Astrocyte (in vitro differentiated cells and primary cell): ENCODE results near the gene C1QL4. TPM values are rescaled to one million over a fixed set of nuclear protein-coding genes. Genes with fewer than 3 reads are reported as not detected.

ENCODE experiments used
- DNase-seq: peaks from one replicate; pipeline ENCODE4 v3.0.0-alpha.2; 2010; ENCODE audit warnings: low read depth
- FAIRE-seq: peaks from 2 replicates; lab custom pipeline; 2011; peaks lifted over from hg19 to GRCh38; lab: Jason Lieb, UNC
- H2AFZ ChIP-seq: 2 replicates; pipeline ENCODE4 v1.6.0; 2012; ENCODE audit warnings: low read depth, low read length, inconsistent platforms
- H3K27ac ChIP-seq: 2 replicates; pipeline ENCODE4 v1.5.1; 2011; ENCODE audit warnings: low read depth, low read length, inconsistent platforms
- H3K27me3 ChIP-seq: 2 replicates; pipeline ENCODE4 v1.6.0; 2011; ENCODE audit warnings: low read length, inconsistent platforms; ENCODE audit not compliant: insufficient read depth
- H3K36me3 ChIP-seq: 2 replicates; pipeline ENCODE4 v1.5.1; 2011; ENCODE audit warnings: low read length, inconsistent platforms; ENCODE audit not compliant: insufficient read depth
- H3K4me1 ChIP-seq: 2 replicates; pipeline ENCODE4 v1.5.1; 2011; ENCODE audit warnings: low read length, inconsistent platforms; ENCODE audit not compliant: insufficient read depth
- H3K4me2 ChIP-seq: 2 replicates; pipeline ENCODE4 v1.6.0; 2012; ENCODE audit warnings: low read length, inconsistent platforms
- H3K4me3 ChIP-seq: 2 replicates; pipeline ENCODE4 v1.5.1; 2011; ENCODE audit warnings: low read depth, mild to moderate bottlenecking, low read length, inconsistent platforms; ENCODE audit not compliant: insufficient read depth
- H3K79me2 ChIP-seq: 2 replicates; pipeline ENCODE4 v1.6.0; 2012; ENCODE audit warnings: mild to moderate bottlenecking, low read length, inconsistent platforms; ENCODE audit not compliant: insufficient read depth
- H3K9ac ChIP-seq: 2 replicates; pipeline ENCODE4 v1.6.0; 2012; ENCODE audit warnings: mild to moderate bottlenecking, low read length, inconsistent platforms
- H3K9me3 ChIP-seq: 2 replicates; pipeline ENCODE4 v1.5.1; 2012; ENCODE audit warnings: low read depth, mild to moderate bottlenecking, low read length, inconsistent platforms; ENCODE audit not compliant: insufficient read depth
- H4K20me1 ChIP-seq: 2 replicates; pipeline ENCODE4 v1.6.0; 2012; ENCODE audit warnings: low read length, inconsistent platforms; ENCODE audit not compliant: insufficient read depth
- H3K27ac Mint-ChIP-seq: one replicate; pipeline ENCODE4 v1.8.0; 2021; ENCODE audit warnings: mild to moderate bottlenecking, mixed read lengths; ENCODE audit not compliant: unreplicated experiment
- H3K27me3 Mint-ChIP-seq: one replicate; pipeline ENCODE4 v1.8.0; 2021; ENCODE audit warnings: low read depth, mixed read lengths; ENCODE audit not compliant: unreplicated experiment
- H3K36me3 Mint-ChIP-seq: one replicate; pipeline ENCODE4 v1.8.0; 2021; ENCODE audit warnings: low read depth, mixed read lengths; ENCODE audit not compliant: unreplicated experiment
- H3K4me1 Mint-ChIP-seq: one replicate; pipeline ENCODE4 v1.8.0; 2021; ENCODE audit warnings: low read depth, mixed read lengths; ENCODE audit not compliant: unreplicated experiment
- H3K4me3 Mint-ChIP-seq: one replicate; pipeline ENCODE4 v1.8.0; 2021; ENCODE audit warnings: mild to moderate bottlenecking, moderate library complexity, mixed read lengths; ENCODE audit not compliant: unreplicated experiment
- H3K9me3 Mint-ChIP-seq: one replicate; pipeline ENCODE4 v1.8.0; 2021; ENCODE audit warnings: mild to moderate bottlenecking, mixed read lengths; ENCODE audit not compliant: unreplicated experiment
- CTCF ChIP-seq: IDR thresholded peaks from 2 replicates; pipeline ENCODE4 v1.5.1; 2011; ENCODE audit warnings: low read depth, mild to moderate bottlenecking, inconsistent platforms, low read length, moderate library complexity; ENCODE audit not compliant: insufficient read depth
- EZH2 ChIP-seq: IDR thresholded peaks from 2 replicates; pipeline ENCODE4 v1.6.1; 2012; ENCODE audit warnings: mild to moderate bottlenecking, low read length, inconsistent platforms; ENCODE audit not compliant: insufficient read depth
- total RNA-seq: library from RNA; stranded (reverse); gene quantifications from 2 replicates; pipeline ENCODE4 v1.2.1, GENCODE V29; 2021

The C1QL4 gene
- total RNA-seq, 1 donor from 2014 or later = 0.09 TPM

- peak; percentile 42 for TF ChIP-seq EZH2
- peak; percentile 46 for TF ChIP-seq CTCF
- Mint-ChIP-seq H3K4me3 (no peak overlapping the region), H3K27me3 (peaks cover 71% of the 10 kb centered on the region), H3K4me1 (no peaks in the 10 kb centered on the region), H3K36me3 (no peaks in the 10 kb centered on the region), H3K9me3 (peaks cover 2% of the 10 kb centered on the region), H3K27ac (no peak overlapping the region)
- Histone ChIP-seq H3K4me2 (peak overlapping the region; percentile 67), H3K9ac (no peak overlapping the region), H3K9me3 (no peaks in the 10 kb centered on the region), H3K27me3 (peaks cover 47% of the 10 kb centered on the region), H3K4me1 (peaks cover 2% of the 10 kb centered on the region), H3K36me3 (no peaks in the 10 kb centered on the region), H3K27ac (no peak overlapping the region), H3K79me2 (no peaks in the 10 kb centered on the region), H3K4me3 (no peak overlapping the region), H2AFZ (no peak overlapping the region), H4K20me1 (no peaks in the 10 kb centered on the region)
- FAIRE-seq (no peak), DNase-seq (no peak)
These were observed 40.8 kb downstream of the C1QL4 start for GRCh38 chr12:49296034-49296835.

GRCh38 chr12:49295082-49295936, 41.7 kb downstream of the C1QL4 start, which contains the start of gene PRPH:
PRPH (plus strand) TSS chr12:49295147; CDS start chr12:49295201, 54 bp downstream.
- Histone ChIP-seq H3K9me3 (no peaks in the 10 kb centered on the region), H3K36me3 (no peaks in the 10 kb centered on the region), H3K4me3 (no peak within 1 kb of the TSS), H3K27me3 (peaks cover 47% of the 10 kb centered on the region), H3K4me1 (peaks cover 2% of the 10 kb centered on the region), H3K9ac (no peak within 1 kb of the TSS), H4K20me1 (no peaks in the 10 kb centered on the region), H3K79me2 (no peaks in the 10 kb centered on the region), H3K27ac (no peak within 1 kb of the TSS), H2AFZ (peak within 1 kb of the TSS; percentile 41), H3K4me2 (peak within 1 kb of the TSS; percentile 33)
- no peaks in the 10 kb centered on the region for H3K4me1 Mint-ChIP-seq
- DNase-seq = no peak
- H3K36me3 Mint-ChIP-seq = no peaks in the 10 kb centered on the region
- H3K27ac Mint-ChIP-seq = no peak within 1 kb of the TSS
- TF ChIP-seq CTCF = no peak
- TF ChIP-seq EZH2 = peak; percentile 59
- FAIRE-seq = no peak
- peaks cover 2% of the 10 kb centered on the region for H3K9me3 Mint-ChIP-seq
- H3K27me3 Mint-ChIP-seq = peaks cover 66% of the 10 kb centered on the region
- H3K4me3 Mint-ChIP-seq = no peak within 1 kb of the TSS
